HCT116 (cell line): ENCODE results near the gene PSMG3. TPM values are rescaled to one million over a fixed set of nuclear protein-coding genes. Genes with fewer than 3 reads are reported as not detected.

Experiments
- ATAC-seq: fragments of 200-7000 bp; cut with Tn5 transposase; 2 replicates; pipeline ENCODE4 v1.9.1; 2020; ENCODE audit warnings: mild to moderate bottlenecking, moderate library complexity
- BruUV-seq: library from RNA; stranded (reverse); fragments of 400-500 nt; replicated peaks from 2 replicates; lab custom pipeline; 2021; lab: Mats Ljungman, UMichigan
- CTCF ChIA-PET: fragments of 300-600 bp; sonication (Branson Sonifier 250); formaldehyde crosslinking; loops from one replicate; lab custom pipeline; 2021; ENCODE audit warnings: antibody characterized with exemption; lab: Charles Lee
- POLR2A ChIA-PET: fragments of 300-600, 350-600 bp; sonication (Branson Sonifier 250); formaldehyde crosslinking; loops from one replicate; lab custom pipeline; 2021; ENCODE audit warnings: antibody characterized with exemption; lab: Charles Lee
- RAD21 ChIA-PET, 2 experiments: fragments of 300-600 bp; sonication (Branson Sonifier 250); formaldehyde crosslinking; loops; one replicate each; lab custom pipeline; 2023; ENCODE audit warnings: low total read pairs in 2 of 2; ENCODE audit not compliant: uncharacterized antibody in 2 of 2, unreplicated experiment in 2 of 2, low non-redundant PET in 1 of 2; lab: Charles Lee
- DNase-seq: peaks from one replicate; pipeline ENCODE4 v3.0.0-alpha.2; 2010; ENCODE audit warnings: low read depth, low spot score
- H2AFZ ChIP-seq: fragments of 200-600 bp; shearing (Covaris generic), sonication (generic); 2 replicates; pipeline ENCODE4 v1.6.1; 2017; ENCODE audit warnings: low read depth, mixed run types, mixed read lengths, antibody characterized with exemption, low read length; ENCODE audit not compliant: poor library complexity, severe bottlenecking
- H3K27ac ChIP-seq: 2 replicates; pipeline ENCODE4 v1.5.1; 2012; ENCODE audit warnings: low read depth, low read length
- H3K27me3 ChIP-seq: fragments of 200-600 bp; sonication (generic); 2 replicates; pipeline ENCODE4 v1.6.1; 2016; ENCODE audit warnings: mixed run types, low read length, mixed read lengths; ENCODE audit not compliant: insufficient read depth
- H3K36me3 ChIP-seq, 2 experiments: fragments of 200-500 bp in 1 of 2; fragments of 200-600 bp in 1 of 2; sonication (Bioruptor generic) in 1 of 2; sonication (generic) in 1 of 2; 2 replicates each; pipeline versions ENCODE4 v1.5.1 to v1.6.1; 2014 to 2016; ENCODE audit warnings: low read length in 2 of 2, inconsistent platforms in 1 of 2, mixed read lengths in 1 of 2, mixed run types in 1 of 2; ENCODE audit not compliant: insufficient read depth in 2 of 2, control insufficient read depth in 1 of 2
- H3K4me1 ChIP-seq, 2 experiments: fragments of 200-600 bp in 1 of 2; sonication (generic) in 1 of 2; 2 replicates each; pipeline versions ENCODE4 v1.5.1 to v1.6.1; 2012 to 2017; ENCODE audit warnings: low read length in 2 of 2, inconsistent platforms in 1 of 2, mild to moderate bottlenecking in 1 of 2, mixed read lengths in 1 of 2, mixed run types in 1 of 2, moderate library complexity in 1 of 2; ENCODE audit not compliant: insufficient read depth in 2 of 2, control insufficient read depth in 1 of 2
- H3K4me2 ChIP-seq: fragments of 200-600 bp; sonication (generic); 2 replicates; pipeline ENCODE4 v1.6.1; 2017; ENCODE audit warnings: mixed run types, low read length, mixed read lengths
- H3K4me3 ChIP-seq, 2 experiments: fragments of 200-600 bp in 1 of 2; sonication (generic) in 1 of 2; replicated peaks in 1 of 2; 2 replicates each; pipeline ENCODE4 v1.5.1; 2011 to 2016; ENCODE audit warnings: low read length in 2 of 2, control low read depth in 1 of 2, low read depth in 1 of 2, mild to moderate bottlenecking in 1 of 2, mixed read lengths in 1 of 2, mixed run types in 1 of 2
- H3K79me2 ChIP-seq: fragments of 200-600 bp; sonication (generic); 2 replicates; pipeline ENCODE4 v1.6.1; 2017; ENCODE audit warnings: mild to moderate bottlenecking, mixed run types, low read length, moderate library complexity, mixed read lengths; ENCODE audit not compliant: insufficient read depth
- H3K9ac ChIP-seq: fragments of 200-600 bp; sonication (generic); 2 replicates; pipeline ENCODE4 v1.6.1; 2016; ENCODE audit warnings: low read length, mixed read lengths
- H3K9me2 ChIP-seq: fragments of 200-600 bp; sonication (generic), shearing (Covaris generic); 2 replicates; pipeline ENCODE4 v1.6.1; 2017; ENCODE audit warnings: mixed run types, mild to moderate bottlenecking, moderate library complexity; ENCODE audit not compliant: insufficient read depth
- H3K9me3 ChIP-seq, 2 experiments: fragments of 200-500 bp in 1 of 2; fragments of 200-600 bp in 1 of 2; sonication (Bioruptor generic) in 1 of 2; sonication (generic) in 1 of 2; 2 replicates each; pipeline ENCODE4 v1.6.1; 2014 to 2017; ENCODE audit warnings: low read length in 2 of 2, mixed read lengths in 2 of 2, inconsistent platforms in 1 of 2, low read depth in 1 of 2, mild to moderate bottlenecking in 1 of 2, mixed run types in 1 of 2, moderate library complexity in 1 of 2; ENCODE audit not compliant: control insufficient read depth in 1 of 2, insufficient read depth in 1 of 2
- H4K20me1 ChIP-seq: fragments of 200-600 bp; sonication (generic), shearing (Covaris generic); 2 replicates; pipeline ENCODE4 v1.6.1; 2017; ENCODE audit warnings: mixed run types, mild to moderate bottlenecking, moderate library complexity; ENCODE audit not compliant: insufficient read depth
- CEBPB ChIP-seq: IDR thresholded peaks from 2 replicates; pipeline ENCODE4 v1.6.1; 2012; ENCODE audit warnings: low read depth
- EGR1 ChIP-seq: IDR thresholded peaks from 2 replicates; pipeline ENCODE4 v1.6.1; 2012; ENCODE audit warnings: low read depth
- EZH2phosphoT487 ChIP-seq: fragments of 200-600 bp; IDR thresholded peaks from 2 replicates; pipeline ENCODE4 v1.6.1; 2018; ENCODE audit warnings: antibody characterized with exemption, borderline replicate concordance
- FOSL1 ChIP-seq: IDR thresholded peaks from 2 replicates; pipeline ENCODE4 v1.6.1; 2012; ENCODE audit warnings: low read depth
- JUND ChIP-seq: IDR thresholded peaks from 2 replicates; pipeline ENCODE4 v1.6.1; 2012
- POLR2AphosphoS5 ChIP-seq: IDR thresholded peaks from 2 replicates; pipeline ENCODE4 v1.6.1; 2011; ENCODE audit warnings: mild to moderate bottlenecking, low read depth, low read length, moderate library complexity
- SIN3A ChIP-seq: IDR thresholded peaks from 2 replicates; pipeline ENCODE4 v1.6.1; 2012; ENCODE audit warnings: low read depth
- SP1 ChIP-seq: IDR thresholded peaks from 2 replicates; pipeline ENCODE4 v1.6.1; 2012; ENCODE audit warnings: low read depth
- SRF ChIP-seq: IDR thresholded peaks from 2 replicates; pipeline ENCODE4 v1.6.1; 2012; ENCODE audit warnings: low read depth
- TCF7L2 ChIP-seq: IDR thresholded peaks from 2 replicates; pipeline ENCODE4 v1.7.0; 2011; ENCODE audit warnings: borderline replicate concordance, inconsistent platforms; ENCODE audit not compliant: insufficient read depth, insufficient read length; ENCODE audit errors: extremely low read depth
- YY1 ChIP-seq: IDR thresholded peaks from 2 replicates; pipeline ENCODE4 v1.6.1; 2011; ENCODE audit warnings: low read length, low read depth, moderate library complexity, mild to moderate bottlenecking; ENCODE audit not compliant: insufficient replicate concordance; ENCODE audit errors: extremely low read depth
- ZNF274 ChIP-seq: fragments of 200-500 bp; sonication (Bioruptor generic); IDR thresholded peaks from 2 replicates; pipeline ENCODE4 v1.6.1; 2014; ENCODE audit warnings: mild to moderate bottlenecking, low read depth, low read length, inconsistent platforms
- intact Hi-C: fragments of 100-400 bp; cut with micrococcal nuclease; formaldehyde crosslinking; loops from 2 replicates; pipeline ENCODE4 v1.10.0; 2022
- total RNA-seq: library from RNA; stranded (reverse); gene quantifications from one replicate; pipeline ENCODE4 v1.2.1, GENCODE V29; 2021; ENCODE audit not compliant: unreplicated experiment
- TF ChIP-seq, protein P1 (sequence below), 3 experiments: fragments of 200-600 bp in 1 of 3; sonication (generic) in 1 of 3; IDR thresholded peaks in 2 of 3; conservative IDR thresholded peaks in 1 of 3; 2 replicates each; pipeline ENCODE4 v1.5.1; 2012 to 2017; ENCODE audit warnings: low read depth in 2 of 3, low read length in 2 of 3, antibody characterized with exemption in 1 of 3, borderline replicate concordance in 1 of 3, control low read depth in 1 of 3, mild to moderate bottlenecking in 1 of 3, mixed read lengths in 1 of 3, mixed run types in 1 of 3, moderate library complexity in 1 of 3; ENCODE audit not compliant: insufficient read depth in 1 of 3
- TF ChIP-seq, protein P2 (sequence below): IDR thresholded peaks from 2 replicates; pipeline ENCODE4 v1.6.1; 2012
- TF ChIP-seq, protein P3 (sequence below): IDR thresholded peaks from 2 replicates; pipeline ENCODE4 v1.6.1; 2012
- TF ChIP-seq, protein P4 (sequence below): IDR thresholded peaks from 2 replicates; pipeline ENCODE4 v1.6.1; 2012; ENCODE audit warnings: low read depth

The PSMG3 gene
- total RNA-seq, 1 experiment from 2014 or later: 60.9 TPM

DNA sequence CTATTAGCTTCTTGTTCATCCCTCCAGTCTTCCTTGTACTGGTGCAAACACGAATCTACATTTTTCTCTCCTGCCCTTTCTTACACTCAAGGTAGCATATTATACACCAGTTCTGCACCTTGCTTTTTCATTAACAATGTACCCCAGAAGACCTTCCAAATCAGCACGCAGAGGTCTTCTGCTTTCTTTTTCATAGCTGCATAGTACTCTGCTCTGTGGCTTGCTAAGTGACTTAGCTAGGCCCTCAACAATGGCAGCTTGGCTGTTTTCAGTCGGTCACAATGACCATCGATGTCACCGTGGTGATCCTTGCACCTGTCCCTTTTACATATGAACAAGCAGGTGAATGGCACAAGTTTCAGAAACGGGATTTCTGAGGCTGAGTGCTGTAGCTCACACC is 44.4 kb downstream of the PSMG3 start:
- BruUV-seq: no TSS peak
- no peaks in the 10 kb centered on the region for H4K20me1 ChIP-seq
- H3K9ac ChIP-seq: no peak overlapping the region
- no peak overlapping the region for H3K27ac ChIP-seq
- H3K36me3 ChIP-seq: no peaks in the 10 kb centered on the region
- peaks cover 20 to 44% of the 10 kb centered on the region in 2 experiments for H3K4me1 ChIP-seq
- TF ChIP-seq SP1: no peak
- no peak for TF ChIP-seq EZH2phosphoT487
- ChIA-PET CTCF (interaction anchor here (1.5 kb wide), 1 partner anchor 31 kb away, joined by 4 read pairs; the partner anchor contains the start of gene TMEM184A), RAD21 (no interaction called here), POLR2A (interaction anchor here (0.5 kb wide), 1 partner anchor 21 kb away, joined by 4 read pairs; no protein-coding TSS in a partner anchor)
- H2AFZ ChIP-seq: no peak overlapping the region
- H3K9me3 ChIP-seq: no peaks in the 10 kb centered on the region
- DNase-seq: no peak
- no peaks in the 10 kb centered on the region for H3K79me2 ChIP-seq
- no peak overlapping the region for H3K4me3 ChIP-seq
- ATAC-seq: no peak
- intact Hi-C loops: no loop called here
- H3K9me2 ChIP-seq: no peaks in the 10 kb centered on the region
- H3K4me2 ChIP-seq: no peak overlapping the region
- H3K27me3 ChIP-seq: no peaks in the 10 kb centered on the region

DNA sequence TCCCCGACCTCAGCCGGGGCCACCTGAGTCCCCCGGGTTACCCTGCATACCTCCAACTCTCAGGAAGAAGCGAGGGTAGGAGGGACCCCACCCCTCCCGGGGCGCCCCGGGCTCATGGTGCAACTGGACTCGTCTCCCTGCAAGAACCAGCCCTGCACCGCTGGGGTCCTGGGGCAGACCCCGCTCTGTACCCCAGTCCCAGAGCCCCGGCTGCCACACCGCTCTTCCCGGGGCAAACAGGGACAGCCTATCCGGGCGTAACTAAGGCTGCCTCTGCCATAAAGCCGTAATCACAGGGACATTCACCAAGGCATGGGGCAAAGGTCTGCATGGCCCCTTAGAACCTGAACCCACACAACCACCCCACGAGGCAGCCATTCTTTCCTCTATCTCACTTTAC is 46.0 kb downstream of the PSMG3 start:
- ChIA-PET CTCF (no interaction called here), POLR2A (no interaction called here), RAD21 (no interaction called here)
- H3K9me3 ChIP-seq: peaks cover 2% of the 10 kb centered on the region in 2 experiments; a peak in 1 of 4 replicates
- intact Hi-C loops: no loop called here
- no peak overlapping the region for H3K4me3 ChIP-seq
- no peak overlapping the region for H3K27ac ChIP-seq
- no peak overlapping the region for H2AFZ ChIP-seq
- no peak for DNase-seq
- H3K27me3 ChIP-seq: no peaks in the 10 kb centered on the region
- no peak overlapping the region for H3K4me2 ChIP-seq
- ATAC-seq: no peak
- H3K4me1 ChIP-seq: peaks cover 23 to 41% of the 10 kb centered on the region in 2 experiments
- no peaks in the 10 kb centered on the region for H4K20me1 ChIP-seq
- no peak overlapping the region for H3K9ac ChIP-seq
- no peaks in the 10 kb centered on the region for H3K79me2 ChIP-seq
- H3K9me2 ChIP-seq: no peaks in the 10 kb centered on the region
- H3K36me3 ChIP-seq: no peaks in the 10 kb centered on the region
- BruUV-seq: no TSS peak
- TF ChIP-seq, protein P1, sequence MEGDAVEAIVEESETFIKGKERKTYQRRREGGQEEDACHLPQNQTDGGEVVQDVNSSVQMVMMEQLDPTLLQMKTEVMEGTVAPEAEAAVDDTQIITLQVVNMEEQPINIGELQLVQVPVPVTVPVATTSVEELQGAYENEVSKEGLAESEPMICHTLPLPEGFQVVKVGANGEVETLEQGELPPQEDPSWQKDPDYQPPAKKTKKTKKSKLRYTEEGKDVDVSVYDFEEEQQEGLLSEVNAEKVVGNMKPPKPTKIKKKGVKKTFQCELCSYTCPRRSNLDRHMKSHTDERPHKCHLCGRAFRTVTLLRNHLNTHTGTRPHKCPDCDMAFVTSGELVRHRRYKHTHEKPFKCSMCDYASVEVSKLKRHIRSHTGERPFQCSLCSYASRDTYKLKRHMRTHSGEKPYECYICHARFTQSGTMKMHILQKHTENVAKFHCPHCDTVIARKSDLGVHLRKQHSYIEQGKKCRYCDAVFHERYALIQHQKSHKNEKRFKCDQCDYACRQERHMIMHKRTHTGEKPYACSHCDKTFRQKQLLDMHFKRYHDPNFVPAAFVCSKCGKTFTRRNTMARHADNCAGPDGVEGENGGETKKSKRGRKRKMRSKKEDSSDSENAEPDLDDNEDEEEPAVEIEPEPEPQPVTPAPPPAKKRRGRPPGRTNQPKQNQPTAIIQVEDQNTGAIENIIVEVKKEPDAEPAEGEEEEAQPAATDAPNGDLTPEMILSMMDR (IDR thresholded peaks at IDR 0.05 in 2 of 3, conservative IDR thresholded peaks at IDR 0.05 in 1 of 3; ENCODE audit: borderline replicate concordance in 1 of 3, insufficient read depth in 1 of 3, low read depth in 2 of 3, low read length in 2 of 3): no peak
- TF ChIP-seq FOSL1 (no peak), YY1 (no peak), ZNF274 (no peak), SRF (no peak), SIN3A (no peak), TCF7L2 (no peak), POLR2AphosphoS5 (no peak), EGR1 (no peak), JUND (no peak), CEBPB (no peak), EZH2phosphoT487 (no peak)
- TF ChIP-seq, protein P2, sequence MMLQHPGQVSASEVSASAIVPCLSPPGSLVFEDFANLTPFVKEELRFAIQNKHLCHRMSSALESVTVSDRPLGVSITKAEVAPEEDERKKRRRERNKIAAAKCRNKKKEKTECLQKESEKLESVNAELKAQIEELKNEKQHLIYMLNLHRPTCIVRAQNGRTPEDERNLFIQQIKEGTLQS: no peak
- TF ChIP-seq, protein P3, sequence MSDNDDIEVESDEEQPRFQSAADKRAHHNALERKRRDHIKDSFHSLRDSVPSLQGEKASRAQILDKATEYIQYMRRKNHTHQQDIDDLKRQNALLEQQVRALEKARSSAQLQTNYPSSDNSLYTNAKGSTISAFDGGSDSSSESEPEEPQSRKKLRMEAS: no peak
- TF ChIP-seq, protein P4, sequence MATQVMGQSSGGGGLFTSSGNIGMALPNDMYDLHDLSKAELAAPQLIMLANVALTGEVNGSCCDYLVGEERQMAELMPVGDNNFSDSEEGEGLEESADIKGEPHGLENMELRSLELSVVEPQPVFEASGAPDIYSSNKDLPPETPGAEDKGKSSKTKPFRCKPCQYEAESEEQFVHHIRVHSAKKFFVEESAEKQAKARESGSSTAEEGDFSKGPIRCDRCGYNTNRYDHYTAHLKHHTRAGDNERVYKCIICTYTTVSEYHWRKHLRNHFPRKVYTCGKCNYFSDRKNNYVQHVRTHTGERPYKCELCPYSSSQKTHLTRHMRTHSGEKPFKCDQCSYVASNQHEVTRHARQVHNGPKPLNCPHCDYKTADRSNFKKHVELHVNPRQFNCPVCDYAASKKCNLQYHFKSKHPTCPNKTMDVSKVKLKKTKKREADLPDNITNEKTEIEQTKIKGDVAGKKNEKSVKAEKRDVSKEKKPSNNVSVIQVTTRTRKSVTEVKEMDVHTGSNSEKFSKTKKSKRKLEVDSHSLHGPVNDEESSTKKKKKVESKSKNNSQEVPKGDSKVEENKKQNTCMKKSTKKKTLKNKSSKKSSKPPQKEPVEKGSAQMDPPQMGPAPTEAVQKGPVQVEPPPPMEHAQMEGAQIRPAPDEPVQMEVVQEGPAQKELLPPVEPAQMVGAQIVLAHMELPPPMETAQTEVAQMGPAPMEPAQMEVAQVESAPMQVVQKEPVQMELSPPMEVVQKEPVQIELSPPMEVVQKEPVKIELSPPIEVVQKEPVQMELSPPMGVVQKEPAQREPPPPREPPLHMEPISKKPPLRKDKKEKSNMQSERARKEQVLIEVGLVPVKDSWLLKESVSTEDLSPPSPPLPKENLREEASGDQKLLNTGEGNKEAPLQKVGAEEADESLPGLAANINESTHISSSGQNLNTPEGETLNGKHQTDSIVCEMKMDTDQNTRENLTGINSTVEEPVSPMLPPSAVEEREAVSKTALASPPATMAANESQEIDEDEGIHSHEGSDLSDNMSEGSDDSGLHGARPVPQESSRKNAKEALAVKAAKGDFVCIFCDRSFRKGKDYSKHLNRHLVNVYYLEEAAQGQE: no peak
